HUES48 (cell line): ENCODE results near the gene GBX1.
A peak's percentile ranks its signal among the peaks of the same experiment; 100 is the strongest.

ENCODE experiments used
- H3K27ac ChIP-seq: one replicate; pipeline ENCODE4 v1.7.0; 2013; ENCODE audit warnings: low read depth, low read length, inconsistent platforms
- H3K27me3 ChIP-seq: 2 replicates; pipeline ENCODE4 v1.6.1; 2013; ENCODE audit warnings: mild to moderate bottlenecking, low read length; ENCODE audit not compliant: control insufficient read depth, insufficient read depth
- H3K36me3 ChIP-seq: 2 replicates; pipeline ENCODE4 v1.6.1; 2013; ENCODE audit warnings: low read length; ENCODE audit not compliant: control insufficient read depth, insufficient read depth
- H3K4me1 ChIP-seq: 2 replicates; pipeline ENCODE4 v1.6.1; 2013; ENCODE audit warnings: mild to moderate bottlenecking, low read length; ENCODE audit not compliant: control insufficient read depth, insufficient read depth
- H3K4me3 ChIP-seq: 2 replicates; pipeline ENCODE4 v1.5.1; 2013; ENCODE audit warnings: mild to moderate bottlenecking, low read depth, low read length
- H3K9ac ChIP-seq: 2 replicates; pipeline ENCODE4 v1.6.1; 2013; ENCODE audit warnings: mild to moderate bottlenecking, low read depth, low read length, moderate library complexity
- H3K9me3 ChIP-seq: 2 replicates; pipeline ENCODE4 v1.6.1; 2013; ENCODE audit warnings: low read length; ENCODE audit not compliant: control insufficient read depth, insufficient read depth

GBX1 gene

GRCh38 chr7:151109094-151110048 lies 58.1 kb downstream of the GBX1 start:
- Histone ChIP-seq H3K36me3 (no peaks in the 10 kb centered on the region), H3K9ac (no peak overlapping the region), H3K4me3 (no peak overlapping the region), H3K27me3 (peaks cover 6% of the 10 kb centered on the region; the same call in 1 of the 2 replicates), H3K4me1 (peaks cover 18% of the 10 kb centered on the region), H3K27ac (no peak overlapping the region), H3K9me3 (no peaks in the 10 kb centered on the region)

- Histone ChIP-seq H3K27me3 (no peaks in the 10 kb centered on the region), H3K36me3 (no peaks in the 10 kb centered on the region), H3K27ac (no peak overlapping the region), H3K4me1 (peaks cover 20% of the 10 kb centered on the region), H3K9ac (no peak overlapping the region), H3K4me3 (no peak overlapping the region), H3K9me3 (no peaks in the 10 kb centered on the region)
These were observed 59.6 kb downstream of the GBX1 start for GRCh38 chr7:151107882-151108281.

GRCh38 chr7:151104411-151105235 lies 62.9 kb downstream of the GBX1 start:
- Histone ChIP-seq H3K4me3 (peak overlapping the region; percentile 32), H3K4me1 (peaks cover 20% of the 10 kb centered on the region), H3K9ac (0 out of 2 replicates have a peak overlapping the region, but pooled peaks have one; percentile 24), H3K9me3 (no peaks in the 10 kb centered on the region), H3K27me3 (no peaks in the 10 kb centered on the region), H3K36me3 (no peaks in the 10 kb centered on the region), H3K27ac (peak overlapping the region; percentile 72)

- peak overlapping the region; percentile 32; the same call in 1 of the 2 replicates for H3K4me3 ChIP-seq
- H3K9ac ChIP-seq = 0 out of 2 replicates have a peak overlapping the region, but pooled peaks have one; percentile 24
- H3K27ac ChIP-seq = peak overlapping the region; percentile 72
- H3K27me3 ChIP-seq = no peaks in the 10 kb centered on the region
- peaks cover 20% of the 10 kb centered on the region for H3K4me1 ChIP-seq
- H3K9me3 ChIP-seq = no peaks in the 10 kb centered on the region
- H3K36me3 ChIP-seq = no peaks in the 10 kb centered on the region
These were observed 63.5 kb downstream of the GBX1 start for GRCh38 chr7:151103973-151104372.

- H3K27ac ChIP-seq = no peak overlapping the region
- H3K4me1 ChIP-seq = peaks cover 20% of the 10 kb centered on the region
- no peaks in the 10 kb centered on the region for H3K27me3 ChIP-seq
- H3K9ac ChIP-seq = no peak overlapping the region
- H3K4me3 ChIP-seq = no peak overlapping the region
- no peaks in the 10 kb centered on the region for H3K36me3 ChIP-seq
- no peaks in the 10 kb centered on the region for H3K9me3 ChIP-seq
These were observed 64.5 kb downstream of the GBX1 start for GRCh38 chr7:151102991-151103390.

GRCh38 chr7:151101621-151102396 lies 65.7 kb downstream of the GBX1 start:
- Histone ChIP-seq H3K27ac (no peak overlapping the region), H3K4me1 (peaks cover 20% of the 10 kb centered on the region), H3K36me3 (no peaks in the 10 kb centered on the region), H3K9me3 (no peaks in the 10 kb centered on the region), H3K27me3 (no peaks in the 10 kb centered on the region), H3K4me3 (no peak overlapping the region), H3K9ac (no peak overlapping the region)

GRCh38 chr7:151100921-151101320 lies 66.6 kb downstream of the GBX1 start:
- no peaks in the 10 kb centered on the region for H3K9me3 ChIP-seq
- no peak overlapping the region for H3K9ac ChIP-seq
- H3K36me3 ChIP-seq = 0 out of 2 replicates have a peak, but pooled peaks cover 3% of the 10 kb centered on the region
- H3K4me1 ChIP-seq = peaks cover 20% of the 10 kb centered on the region
- H3K27ac ChIP-seq = no peak overlapping the region
- H3K27me3 ChIP-seq = no peaks in the 10 kb centered on the region
- no peak overlapping the region for H3K4me3 ChIP-seq

GRCh38 chr7:151099486-151100211 lies 67.8 kb downstream of the GBX1 start:
- Histone ChIP-seq H3K27me3 (no peaks in the 10 kb centered on the region), H3K9me3 (no peaks in the 10 kb centered on the region), H3K9ac (no peak overlapping the region), H3K36me3 (0 out of 2 replicates have a peak, but pooled peaks cover 3% of the 10 kb centered on the region), H3K27ac (no peak overlapping the region), H3K4me3 (no peak overlapping the region), H3K4me1 (peaks cover 15% of the 10 kb centered on the region)
